Testis (tissue), 3 donors: ENCODE data around the gene ALK. TPM values are rescaled to one million over a fixed set of nuclear protein-coding genes. Genes with fewer than 3 reads are reported as not detected.

Experiments used
- DNase-seq: peaks from one replicate; pipeline ENCODE4 v3.0.0-alpha.2; 2019
- H3K27ac ChIP-seq, 2 donors: fragments of 200-600 bp; sonication (generic); one replicate each; pipeline ENCODE4 v1.5.1; 2019
- H3K27me3 ChIP-seq: fragments of 200-600 bp; sonication (generic); one replicate; pipeline ENCODE4 v1.5.1; 2019
- H3K36me3 ChIP-seq: fragments of 200-600 bp; sonication (generic); one replicate; pipeline ENCODE4 v1.5.1; 2017; ENCODE audit warnings: low read depth; ENCODE audit errors: missing control alignments
- H3K4me1 ChIP-seq: fragments of 200-600 bp; sonication (generic); one replicate; pipeline ENCODE4 v1.5.1; 2019
- H3K4me3 ChIP-seq, 2 donors: fragments of 200-600 bp; sonication (generic); one replicate each; pipeline ENCODE4 v1.5.1; 2017 to 2019
- H3K9me3 ChIP-seq: fragments of 200-600 bp; sonication (generic); one replicate; pipeline ENCODE4 v1.5.1; 2017
- CTCF ChIP-seq, 3 experiments: fragments of 450-650 bp in 2 of 3; fragments of 200-600 bp in 1 of 3; sonication (generic) in 1 of 3; IDR thresholded peaks; one replicate each; pipeline ENCODE4 v1.5.1; 2016 to 2019; ENCODE audit warnings: antibody characterized with exemption in 3 of 3, mild to moderate bottlenecking in 2 of 3, moderate library complexity in 1 of 3
- POLR2A ChIP-seq: fragments of 450-650 bp; IDR thresholded peaks from one replicate; pipeline ENCODE4 v1.6.1; 2017; ENCODE audit warnings: antibody characterized with exemption, mild to moderate bottlenecking, moderate library complexity
- WGBS, 2 donors: methylation state at CpG; one replicate each; pipeline ENCODE4 v1.1.5; 2018; 5-methylcytosine and 5-hydroxymethylcytosine counted together
- intact Hi-C: fragments of 100-400 bp; cut with DNase I; formaldehyde crosslinking; loops from one replicate; pipeline ENCODE4 v1.15.1; 2023; ENCODE audit warnings: low total_unique reads
- polyA plus RNA-seq: library from polyadenylated mRNA; stranded (reverse); fragments of 350-450 nt; fragmentation: Illumina TruSeq; extraction: RNeasy Lipid Tissue Mini Kit (QIAGEN cat#74804); gene quantifications from one replicate; pipeline ENCODE4 v1.2.3, GENCODE V29; 2014; ENCODE audit warnings: low read depth, low replicate concordance; ENCODE audit not compliant: insufficient read depth
- total RNA-seq, 2 donors: library from RNA; depleted of rRNA; stranded (reverse); fragments of >200 nt; gene quantifications; one replicate each; pipeline ENCODE4 v1.2.3, GENCODE V29; 2016

ALK gene
- total and polyA plus RNA-seq, 3 donors from 2014 or later: 2.1 to 3.8 (median 3.8) TPM

- Histone ChIP-seq H3K4me3 (no peak overlapping the region), H3K9me3 (no peaks in the 10 kb centered on the region), H3K36me3 (no peaks in the 10 kb centered on the region), H3K27me3 (no peaks in the 10 kb centered on the region), H3K4me1 (no peaks in the 10 kb centered on the region), H3K27ac (no peak overlapping the region)
- TF ChIP-seq POLR2A: no peak
- TF ChIP-seq CTCF (IDR thresholded peaks at IDR 0.05): no peak
- DNase-seq: no peak
- WGBS, 2 donors: 72 to 78% methylated on average over 5 of the region's 5 CpGs
- intact Hi-C loops: no loop called here
These were observed 550.7 kb downstream of the ALK start for GRCh38 chr2:29370581-29371125.

DNA sequence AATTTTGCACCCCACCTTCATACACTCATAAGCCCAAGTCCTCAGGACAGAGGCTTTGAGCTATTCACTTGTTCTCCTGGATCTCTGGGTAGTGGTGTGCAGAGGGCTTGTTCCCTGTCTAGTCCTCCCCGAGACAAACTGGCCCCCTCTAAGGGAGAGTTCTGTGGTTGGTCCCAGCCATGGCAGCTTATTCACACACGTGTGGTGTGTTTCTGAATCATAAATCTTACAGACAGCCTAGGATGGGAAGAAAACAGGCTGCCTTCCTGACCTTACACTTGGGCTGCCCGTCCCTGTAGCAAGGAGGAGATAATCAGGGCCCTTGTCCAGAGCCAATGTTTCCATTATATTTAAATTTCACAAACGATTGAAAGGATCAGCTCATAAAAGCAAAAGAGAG lies 551.2 kb downstream of the ALK start:
- WGBS, 2 donors: 48 to 62% methylated on average over 4 of the region's 4 CpGs

GRCh38 chr2:29368659-29369040 lies 552.7 kb downstream of the ALK start:
- 44 to 58% methylated on average over 3 of the region's 3 CpGs for WGBS, 2 donors
- H3K36me3 ChIP-seq: no peaks in the 10 kb centered on the region

More for the DNA sequence above, 551.2 kb downstream of the ALK start:
- Histone ChIP-seq H3K36me3 (no peaks in the 10 kb centered on the region), H3K9me3 (no peaks in the 10 kb centered on the region), H3K4me3 (no peak overlapping the region), H3K27ac (no peak overlapping the region), H3K27me3 (no peaks in the 10 kb centered on the region), H3K4me1 (no peaks in the 10 kb centered on the region)
- no peak for DNase-seq
- no peak for TF ChIP-seq POLR2A
- no peak for TF ChIP-seq CTCF (IDR thresholded peaks at IDR 0.05)
- intact Hi-C loops: no loop called here

DNA sequence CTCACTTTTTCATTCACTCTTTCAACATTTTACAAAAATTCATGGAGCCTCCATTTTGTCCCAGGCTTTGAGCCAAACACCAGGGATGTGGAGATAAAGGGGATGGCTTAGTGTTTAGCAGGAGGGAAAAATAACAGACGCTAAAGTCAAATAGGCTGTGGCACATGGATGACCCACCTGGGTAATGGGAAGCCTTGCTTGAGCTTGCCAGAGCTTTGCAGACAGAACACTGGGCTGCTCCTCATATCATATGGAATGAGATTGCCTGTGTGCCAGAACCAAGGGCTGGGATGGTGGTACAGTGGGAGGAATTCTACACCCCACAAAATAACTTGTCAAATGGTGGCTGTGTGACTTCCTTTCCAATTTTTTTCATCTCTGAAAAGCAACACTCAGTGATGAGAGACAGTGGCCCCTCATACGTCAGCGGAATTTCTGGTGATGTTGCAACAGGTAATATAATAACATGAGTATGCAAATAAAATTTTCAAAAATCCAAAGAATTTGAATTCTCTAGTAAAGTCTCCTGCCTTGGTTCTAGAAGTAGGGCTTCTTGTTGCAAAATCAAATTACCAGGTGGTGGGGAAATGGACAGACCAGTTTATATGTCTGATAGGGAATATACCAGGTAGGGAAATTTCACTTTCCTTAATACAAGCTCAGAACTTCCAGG lies 553.3 kb downstream of the ALK start:
- WGBS, 2 donors: 67 to 72% methylated on average over 3 of the region's 3 CpGs
- Histone ChIP-seq H3K27me3 (no peaks in the 10 kb centered on the region), H3K36me3 (no peaks in the 10 kb centered on the region), H3K9me3 (no peaks in the 10 kb centered on the region), H3K27ac (no peak overlapping the region), H3K4me3 (no peak overlapping the region), H3K4me1 (no peaks in the 10 kb centered on the region)
- DNase-seq: no peak
- intact Hi-C loops: no loop called here
- TF ChIP-seq POLR2A: no peak
- no peak for TF ChIP-seq CTCF (IDR thresholded peaks at IDR 0.05)

More at GRCh38 chr2:29368659-29369040, 552.7 kb downstream of the ALK start:
- intact Hi-C loops: no loop called here
- no peak overlapping the region for H3K4me3 ChIP-seq
- no peaks in the 10 kb centered on the region for H3K4me1 ChIP-seq
- no peaks in the 10 kb centered on the region for H3K27me3 ChIP-seq
- no peak for TF ChIP-seq CTCF (IDR thresholded peaks at IDR 0.05)
- no peak for TF ChIP-seq POLR2A
- DNase-seq: no peak
- H3K9me3 ChIP-seq: no peaks in the 10 kb centered on the region
- H3K27ac ChIP-seq: no peak overlapping the region

- TF ChIP-seq CTCF (IDR thresholded peaks at IDR 0.05) (no peak), POLR2A (no peak)
- no peaks in the 10 kb centered on the region for H3K4me1 ChIP-seq
- H3K27ac ChIP-seq: no peak overlapping the region
- WGBS, 2 donors: 91 to 96% methylated on average over 2 of the region's 2 CpGs
- intact Hi-C loops: no loop called here
- no peaks in the 10 kb centered on the region for H3K36me3 ChIP-seq
- no peaks in the 10 kb centered on the region for H3K9me3 ChIP-seq
- no peaks in the 10 kb centered on the region for H3K27me3 ChIP-seq
- no peak for DNase-seq
- H3K4me3 ChIP-seq: no peak overlapping the region
These were observed 558.3 kb downstream of the ALK start for GRCh38 chr2:29363111-29363510.
